ENCODE data around the gene MEGF6. TPM values are rescaled to one million over a fixed set of nuclear protein-coding genes. Genes with fewer than 3 reads are reported as not detected.
A peak's percentile ranks its signal among the peaks of the same experiment; 100 is the strongest.

Gene MEGF6
- total RNA-seq, 1 donor from 2014 or later: 1.3 TPM

- no peak for TF ChIP-seq CTCF (IDR thresholded peaks at IDR 0.05; ENCODE audit: insufficient read depth, low read length, severe bottlenecking)
- Histone ChIP-seq H3K36me3 (ENCODE audit: control insufficient read depth, insufficient read depth, low read length) (no peaks in the 10 kb centered on the region), H3K4me3 (ENCODE audit: low read depth, low read length) (no peak overlapping the region), H3K27me3 (ENCODE audit: control insufficient read depth, insufficient read depth, low read length) (peaks cover 1% of the 10 kb centered on the region)
- DNase-seq (ENCODE audit: low read depth): no peak
- FAIRE-seq: no peak
Observed at GRCh38 chr1:3536420-3537195, 74.7 kb downstream of the MEGF6 start.

GRCh38 chr1:3535732-3536131 is 75.6 kb downstream of the MEGF6 start:
- no peak for FAIRE-seq

GRCh38 chr1:3534803-3535637 is 76.3 kb downstream of the MEGF6 start:
- no peak overlapping the region for H3K4me3 ChIP-seq (ENCODE audit: low read depth, low read length)
- DNase-seq (ENCODE audit: low read depth) (no peak), FAIRE-seq (no peak)
- TF ChIP-seq CTCF (IDR thresholded peaks at IDR 0.05; ENCODE audit: insufficient read depth, low read length, severe bottlenecking): no peak
- no peaks in the 10 kb centered on the region for H3K36me3 ChIP-seq (ENCODE audit: control insufficient read depth, insufficient read depth, low read length)
- peaks cover 1% of the 10 kb centered on the region for H3K27me3 ChIP-seq (ENCODE audit: control insufficient read depth, insufficient read depth, low read length)

More at GRCh38 chr1:3535732-3536131, 75.6 kb downstream of the MEGF6 start:
- Histone ChIP-seq H3K36me3 (ENCODE audit: control insufficient read depth, insufficient read depth, low read length) (no peaks in the 10 kb centered on the region), H3K27me3 (ENCODE audit: control insufficient read depth, insufficient read depth, low read length) (peaks cover 1% of the 10 kb centered on the region), H3K4me3 (ENCODE audit: low read depth, low read length) (no peak overlapping the region)
- no peak for DNase-seq (ENCODE audit: low read depth)
- no peak for TF ChIP-seq CTCF (IDR thresholded peaks at IDR 0.05; ENCODE audit: insufficient read depth, low read length, severe bottlenecking)

- no peak for FAIRE-seq
Observed at GRCh38 chr1:3533067-3534048, 78.0 kb downstream of the MEGF6 start.

More at GRCh38 chr1:3533067-3534048, 78.0 kb downstream of the MEGF6 start:
- TF ChIP-seq CTCF (IDR thresholded peaks at IDR 0.05; ENCODE audit: insufficient read depth, low read length, severe bottlenecking): peak; percentile 2
- no peak for DNase-seq (ENCODE audit: low read depth)
- Histone ChIP-seq H3K27me3 (ENCODE audit: control insufficient read depth, insufficient read depth, low read length) (peaks cover 1% of the 10 kb centered on the region), H3K36me3 (ENCODE audit: control insufficient read depth, insufficient read depth, low read length) (no peaks in the 10 kb centered on the region), H3K4me3 (ENCODE audit: low read depth, low read length) (no peak overlapping the region)
